RWPE2 (cell line): ENCODE results near the gene SF3B2.

ENCODE experiments used
- ATAC-seq: fragments of 200-7000 bp; cut with Tn5 transposase; 3 replicates; pipeline ENCODE4 v1.9.1; 2021; ENCODE audit warnings: low read depth
- DNase-seq: peaks from one replicate; pipeline ENCODE4 v3.0.0-alpha.2; 2020; ENCODE audit warnings: low spot score
- H3K27ac ChIP-seq: fragments of 450-650 bp; 2 replicates; pipeline ENCODE4 v1.5.1; 2017; ENCODE audit warnings: mild to moderate bottlenecking; ENCODE audit not compliant: poor library complexity, severe bottlenecking
- H3K27me3 ChIP-seq: fragments of 250-450 bp; sonication (Bioruptor Pico); 2 replicates; pipeline ENCODE4 v1.5.1; 2021; ENCODE audit warnings: mild to moderate bottlenecking, moderate library complexity; ENCODE audit not compliant: insufficient read depth, poor library complexity, severe bottlenecking
- H3K36me3 ChIP-seq: fragments of 250-450 bp; sonication (Bioruptor Pico); 2 replicates; pipeline ENCODE4 v1.5.1; 2020; ENCODE audit warnings: low read depth, mild to moderate bottlenecking, moderate library complexity
- H3K4me1 ChIP-seq: fragments of 250-450 bp; sonication (Bioruptor Pico); 2 replicates; pipeline ENCODE4 v1.5.1; 2021; ENCODE audit warnings: mild to moderate bottlenecking, moderate library complexity; ENCODE audit not compliant: insufficient read depth, poor library complexity, severe bottlenecking
- H3K4me3 ChIP-seq: fragments of 250-450 bp; sonication (Bioruptor Pico); 2 replicates; pipeline ENCODE4 v1.5.1; 2021; ENCODE audit warnings: mild to moderate bottlenecking, moderate library complexity; ENCODE audit not compliant: severe bottlenecking
- H3K9me3 ChIP-seq: fragments of 250-450 bp; sonication (Bioruptor Pico); 2 replicates; pipeline ENCODE4 v1.5.1; 2021; ENCODE audit warnings: mild to moderate bottlenecking, moderate library complexity; ENCODE audit not compliant: severe bottlenecking
- TF ChIP-seq, protein P1 (sequence below): fragments of 450-650 bp; IDR thresholded peaks from one replicate; pipeline ENCODE4 v1.5.1; 2017; ENCODE audit warnings: mild to moderate bottlenecking, moderate library complexity; ENCODE audit not compliant: poor library complexity, severe bottlenecking

The SF3B2 gene

DNA sequence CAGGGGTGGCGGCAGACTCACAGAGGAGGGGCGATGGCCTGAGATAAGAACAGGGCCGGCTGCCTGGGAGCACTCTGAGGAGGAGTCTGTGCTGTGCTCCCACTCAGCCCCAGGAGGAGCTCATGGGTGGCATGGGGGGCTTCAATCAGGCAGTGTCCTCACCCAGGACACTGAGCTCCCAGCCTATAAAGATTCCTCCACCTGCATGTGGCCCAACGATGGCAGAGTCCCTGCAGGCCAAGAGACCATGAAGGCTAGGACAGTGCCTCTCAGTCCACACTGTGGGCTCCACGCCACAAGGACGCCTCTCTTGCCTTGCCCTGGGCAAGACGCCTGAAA is 38.4 kb upstream of the SF3B2 start:
- Histone ChIP-seq H3K36me3 (no peaks in the 10 kb centered on the region), H3K27ac (peak overlapping the region; percentile 75), H3K4me1 (peaks cover 36% of the 10 kb centered on the region), H3K9me3 (no peaks in the 10 kb centered on the region), H3K27me3 (no peaks in the 10 kb centered on the region), H3K4me3 (no peak overlapping the region)
- TF ChIP-seq, protein P1, sequence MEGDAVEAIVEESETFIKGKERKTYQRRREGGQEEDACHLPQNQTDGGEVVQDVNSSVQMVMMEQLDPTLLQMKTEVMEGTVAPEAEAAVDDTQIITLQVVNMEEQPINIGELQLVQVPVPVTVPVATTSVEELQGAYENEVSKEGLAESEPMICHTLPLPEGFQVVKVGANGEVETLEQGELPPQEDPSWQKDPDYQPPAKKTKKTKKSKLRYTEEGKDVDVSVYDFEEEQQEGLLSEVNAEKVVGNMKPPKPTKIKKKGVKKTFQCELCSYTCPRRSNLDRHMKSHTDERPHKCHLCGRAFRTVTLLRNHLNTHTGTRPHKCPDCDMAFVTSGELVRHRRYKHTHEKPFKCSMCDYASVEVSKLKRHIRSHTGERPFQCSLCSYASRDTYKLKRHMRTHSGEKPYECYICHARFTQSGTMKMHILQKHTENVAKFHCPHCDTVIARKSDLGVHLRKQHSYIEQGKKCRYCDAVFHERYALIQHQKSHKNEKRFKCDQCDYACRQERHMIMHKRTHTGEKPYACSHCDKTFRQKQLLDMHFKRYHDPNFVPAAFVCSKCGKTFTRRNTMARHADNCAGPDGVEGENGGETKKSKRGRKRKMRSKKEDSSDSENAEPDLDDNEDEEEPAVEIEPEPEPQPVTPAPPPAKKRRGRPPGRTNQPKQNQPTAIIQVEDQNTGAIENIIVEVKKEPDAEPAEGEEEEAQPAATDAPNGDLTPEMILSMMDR: no peak
- ATAC-seq (no peak), DNase-seq (peak; percentile 47)

DNA sequence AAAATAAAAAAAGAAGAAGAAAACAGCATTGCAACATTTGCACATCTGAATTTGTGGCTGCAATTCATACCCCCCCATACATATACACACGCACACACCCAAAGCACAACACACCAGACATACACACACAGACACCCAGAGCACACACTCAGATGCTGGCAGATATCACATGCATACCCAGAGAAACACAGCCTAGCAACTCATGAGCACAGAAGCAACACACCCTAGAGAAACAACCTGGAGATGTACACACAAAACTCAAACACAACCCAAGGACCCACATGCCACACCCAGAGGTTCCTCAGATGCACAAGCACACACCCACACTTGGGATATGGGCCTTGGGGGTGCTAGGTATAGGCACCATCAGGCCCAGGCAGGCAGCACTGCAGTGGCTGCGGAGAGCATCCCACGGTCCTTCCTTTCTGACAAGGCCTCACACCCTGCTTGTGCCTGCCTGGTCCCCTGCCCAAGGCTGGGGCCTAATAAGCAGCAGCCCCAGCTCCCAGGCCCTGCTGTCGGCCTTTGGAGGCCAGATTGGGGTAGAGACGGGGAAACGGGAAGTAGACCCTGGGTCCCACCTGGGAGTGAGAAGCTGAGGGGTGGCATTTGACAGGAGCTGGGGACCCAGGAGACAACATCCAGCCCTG is 37.2 kb upstream of the SF3B2 start:
- TF ChIP-seq, protein P1: no peak
- ATAC-seq (no peak), DNase-seq (peak; percentile 18)
- Histone ChIP-seq H3K27ac (peak overlapping the region; percentile 75), H3K4me1 (peaks cover 32% of the 10 kb centered on the region), H3K9me3 (no peaks in the 10 kb centered on the region), H3K4me3 (no peak overlapping the region), H3K27me3 (no peaks in the 10 kb centered on the region), H3K36me3 (no peaks in the 10 kb centered on the region)

DNA sequence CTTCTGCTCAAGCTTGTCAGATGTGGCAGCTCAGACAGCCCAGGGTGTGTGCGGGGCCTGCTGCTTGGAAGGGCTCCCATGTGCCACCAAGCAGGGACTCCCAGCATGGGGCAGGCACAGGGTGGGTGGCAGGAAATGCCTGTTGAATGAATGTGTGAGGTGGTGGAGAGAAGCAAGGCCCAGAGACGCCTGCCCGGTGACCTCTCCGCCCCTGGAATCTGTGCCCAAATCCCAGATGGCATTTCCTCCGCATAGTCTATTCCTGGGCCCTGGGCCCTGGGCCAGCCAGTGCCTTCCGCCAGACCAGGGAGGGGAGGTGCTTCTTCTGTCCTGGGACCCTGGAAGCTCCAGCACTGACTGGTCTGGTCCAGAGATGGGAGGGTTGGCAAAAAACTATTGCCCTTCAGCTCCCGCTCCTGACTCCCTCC is 36.7 kb upstream of the SF3B2 start:
- TF ChIP-seq, protein P1: no peak
- Histone ChIP-seq H3K4me3 (no peak overlapping the region), H3K27me3 (no peaks in the 10 kb centered on the region), H3K9me3 (no peaks in the 10 kb centered on the region), H3K36me3 (no peaks in the 10 kb centered on the region), H3K27ac (peak overlapping the region; percentile 75), H3K4me1 (peaks cover 32% of the 10 kb centered on the region)
- ATAC-seq (peak; percentile 16; the same call in 2 of the 3 replicates), DNase-seq (peak; percentile 55)

DNA sequence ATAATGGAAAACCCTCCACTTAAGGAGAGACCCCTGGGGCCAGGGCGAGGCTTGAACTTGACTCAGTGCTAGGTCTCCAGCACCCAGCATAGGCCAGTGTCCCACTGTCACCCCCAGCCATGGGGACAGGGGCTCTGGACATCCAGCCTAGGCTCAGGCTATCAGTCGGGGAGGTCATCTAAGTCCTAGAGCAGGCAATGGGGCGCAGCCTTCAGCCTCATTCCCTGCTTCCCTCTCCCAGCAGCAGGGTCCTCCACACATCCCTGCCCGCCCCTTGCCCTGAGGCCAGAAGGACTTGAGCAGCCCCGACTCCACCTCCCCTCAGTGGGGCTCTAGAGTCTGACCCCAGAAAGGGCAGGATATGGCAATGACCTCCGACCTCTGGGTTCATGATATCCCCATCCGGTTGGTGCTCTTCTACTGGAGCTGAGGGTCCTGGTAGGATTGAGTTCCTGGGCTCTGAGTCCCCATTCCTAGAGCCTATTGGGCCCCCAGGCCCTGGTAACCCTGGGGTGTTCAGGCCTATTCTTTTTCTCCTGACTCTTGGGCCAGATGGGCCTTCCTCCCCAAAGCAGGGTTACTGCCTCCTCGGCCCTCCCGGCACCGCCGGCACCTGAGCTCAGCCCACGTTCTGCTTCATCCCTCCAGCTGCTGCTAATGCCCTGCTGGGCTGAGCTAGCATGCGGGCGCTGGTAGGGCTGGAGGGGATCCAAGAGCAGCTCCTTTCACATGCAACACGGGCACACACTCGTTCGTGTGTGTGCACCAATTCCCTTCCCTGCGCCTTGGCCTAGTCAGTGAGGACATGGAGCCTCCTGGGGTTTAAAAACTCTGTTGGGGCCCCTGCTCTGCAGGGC is 36.0 kb upstream of the SF3B2 start:
- peaks cover 38% of the 10 kb centered on the region for H3K4me1 ChIP-seq
- H3K36me3 ChIP-seq: no peaks in the 10 kb centered on the region
- H3K9me3 ChIP-seq: no peaks in the 10 kb centered on the region
- ATAC-seq (no peak), DNase-seq (peak; percentile 50)
- no peaks in the 10 kb centered on the region for H3K27me3 ChIP-seq
- H3K4me3 ChIP-seq: no peak overlapping the region
- H3K27ac ChIP-seq: peak overlapping the region; percentile 75
- TF ChIP-seq, protein P1: no peak
